Activated CD8-positive, alpha-beta T cell treated with anti-CD3 and anti-CD28 coated beads for 36 hours (primary cell): Measurements from ENCODE around the gene CACNB3. TPM values are rescaled to one million over a fixed set of nuclear protein-coding genes. Genes with fewer than 3 reads are reported as not detected.
"Not testable (repeated sequence)": the region's sequence is repeated elsewhere in the genome, so short reads cannot be mapped to it uniquely, and the experiment has no call there.

ENCODE experiments used
- ATAC-seq: fragments of 200-7000 bp; cut with Tn5 transposase; one replicate; pipeline ENCODE4 v1.10.0; 2021; ENCODE audit warnings: mild to moderate bottlenecking, moderate library complexity
- CTCF ChIA-PET: fragments of 350-600 bp; sonication (Branson Sonifier 250); formaldehyde crosslinking; loops from one replicate; lab custom pipeline; 2021; ENCODE audit warnings: antibody characterized with exemption; lab: Charles Lee
- POLR2A ChIA-PET: fragments of 350-600 bp; sonication (Branson Sonifier 250); formaldehyde crosslinking; loops from one replicate; lab custom pipeline; 2021; ENCODE audit warnings: antibody characterized with exemption; lab: Charles Lee
- DNase-seq: peaks from one replicate; pipeline ENCODE4 v3.0.0-alpha.2; 2020
- H3K27ac Mint-ChIP-seq: one replicate; pipeline ENCODE4 v1.8.0; 2021; ENCODE audit warnings: mild to moderate bottlenecking, mixed read lengths
- H3K27me3 Mint-ChIP-seq: one replicate; pipeline ENCODE4 v1.8.0; 2021; ENCODE audit warnings: mixed read lengths
- H3K36me3 Mint-ChIP-seq: one replicate; pipeline ENCODE4 v1.8.0; 2021; ENCODE audit warnings: low read depth, mixed read lengths
- H3K4me1 Mint-ChIP-seq: one replicate; pipeline ENCODE4 v1.8.0; 2021; ENCODE audit warnings: low read depth, mixed read lengths
- H3K4me3 Mint-ChIP-seq: one replicate; pipeline ENCODE4 v1.8.0; 2021; ENCODE audit warnings: mild to moderate bottlenecking, moderate library complexity, mixed read lengths
- H3K9me3 Mint-ChIP-seq: one replicate; pipeline ENCODE4 v1.8.0; 2021; ENCODE audit warnings: mixed read lengths
- CTCF ChIP-seq: fragments of 200-600 bp; IDR thresholded peaks from one replicate; pipeline ENCODE4 v1.8.0; 2022; ENCODE audit warnings: antibody characterized with exemption, mild to moderate bottlenecking
- intact Hi-C: fragments of 100-400 bp; cut with micrococcal nuclease; formaldehyde crosslinking; loops from one replicate; pipeline ENCODE4 v1.10.0; 2022
- total RNA-seq, 2 experiments: library from RNA; stranded (reverse); gene quantifications; one replicate each; pipeline ENCODE4 v1.2.3, GENCODE V29; 2021

Gene CACNB3
- total RNA-seq, 2 experiments from 2014 or later, result 7.7 to 8.2 TPM

GRCh38 chr12:48831257-48831656 is 13.0 kb downstream of the CACNB3 start:
- DNase-seq (no peak), ATAC-seq (no peak)
- no peak for TF ChIP-seq CTCF
- peaks cover 36% of the 10 kb centered on the region for H3K36me3 Mint-ChIP-seq
- no peaks in the 10 kb centered on the region for H3K27me3 Mint-ChIP-seq
- ChIA-PET CTCF (interaction anchor here (1.2 to 2.3 kb wide), 4 partner anchors 12 to 60 kb away, joined by 3 to 7 read pairs (median 6); no protein-coding TSS in a partner anchor), POLR2A (interaction anchor here (0.5 to 1.5 kb wide), 3 partner anchors 21 to 679 kb away, joined by 3 to 4 read pairs (median 3); partner anchors contain the start of genes DDX23 and RND1)
- no peak overlapping the region for H3K4me3 Mint-ChIP-seq
- intact Hi-C loops, result no loop called here
- no peaks in the 10 kb centered on the region for H3K9me3 Mint-ChIP-seq
- no peaks in the 10 kb centered on the region for H3K4me1 Mint-ChIP-seq
- no peak overlapping the region for H3K27ac Mint-ChIP-seq

- Mint-ChIP-seq H3K4me3 (no peak overlapping the region), H3K27ac (no peak overlapping the region), H3K4me1 (no peaks in the 10 kb centered on the region), H3K9me3 (no peaks in the 10 kb centered on the region), H3K27me3 (no peaks in the 10 kb centered on the region), H3K36me3 (peaks cover 49% of the 10 kb centered on the region)
- ChIA-PET CTCF (interaction anchor here (0.8 to 2.3 kb wide), 5 partner anchors 13 to 103 kb away, joined by 3 to 7 read pairs (median 3); no protein-coding TSS in a partner anchor), POLR2A (interaction anchor here (1.1 to 1.5 kb wide), 2 partner anchors 18 to 33 kb away, joined by 3 read pairs; partner anchors contain the start of gene RND1)
- intact Hi-C loops, result no loop called here
- TF ChIP-seq CTCF, result no peak
- DNase-seq (no peak), ATAC-seq (no peak)
Measured at GRCh38 chr12:48832321-48833060, 14.2 kb downstream of the CACNB3 start.

- H3K9me3 Mint-ChIP-seq, result no peaks in the 10 kb centered on the region
- no peak for ATAC-seq
- H3K4me3 Mint-ChIP-seq, result no peak overlapping the region
- ChIA-PET CTCF (interaction anchor here (2.0 kb wide), 1 partner anchor 15 kb away, joined by 5 read pairs; no protein-coding TSS in a partner anchor), POLR2A (no interaction called here)
- H3K27ac Mint-ChIP-seq, result no peak overlapping the region
- H3K4me1 Mint-ChIP-seq, result no peaks in the 10 kb centered on the region
- DNase-seq, result no peak
- peaks cover 41% of the 10 kb centered on the region for H3K36me3 Mint-ChIP-seq
- no peaks in the 10 kb centered on the region for H3K27me3 Mint-ChIP-seq
- TF ChIP-seq CTCF, result no peak
- intact Hi-C loops, result no loop called here
Measured at GRCh38 chr12:48838048-48838447, 19.8 kb downstream of the CACNB3 start.

GRCh38 chr12:48842021-48842420 is 23.7 kb downstream of the CACNB3 start:
- CTCF ChIA-PET, result not testable (repeated sequence)

GRCh38 chr12:48851883-48852733 is 33.8 kb downstream of the CACNB3 start, which contains the start of gene DDX23:
Gene DDX23, minus strand, starts transcription at chr12:48852163. Its CDS starts 6,381 bp downstream, at chr12:48845782.
- TF ChIP-seq CTCF, result no peak
- ATAC-seq (peak; percentile 96), DNase-seq (peak; percentile 96)
- POLR2A ChIA-PET, result interaction anchor here (0.6 to 5.8 kb wide), 26 partner anchors 13 to 1113 kb away, joined by 3 to 56 read pairs (median 4); partner anchors contain the start of genes ARF3, CCNT1, FKBP11 and RND1
- H3K9me3 Mint-ChIP-seq, result no peaks in the 10 kb centered on the region
- peaks cover 24% of the 10 kb centered on the region for H3K36me3 Mint-ChIP-seq
- H3K4me1 Mint-ChIP-seq, result peaks cover 27% of the 10 kb centered on the region
- intact Hi-C loops, result loop anchor here (2.0 to 5.0 kb wide), 2 partner anchors 85 to 125 kb away; partner anchors contain the start of gene WNT1
- H3K27me3 Mint-ChIP-seq, result no peaks in the 10 kb centered on the region
- peak within 1 kb of the TSS; percentile 96 for H3K27ac Mint-ChIP-seq
- H3K4me3 Mint-ChIP-seq, result peak within 1 kb of the TSS; percentile 97
- CTCF ChIA-PET, result interaction anchor here (0.6 to 12.8 kb wide), 42 partner anchors 12 to 482 kb away, joined by 3 to 294 read pairs (median 7); partner anchors contain the start of genes ARF3, CACNB3, FKBP11 and RND1

More at GRCh38 chr12:48842021-48842420, 23.7 kb downstream of the CACNB3 start:
- H3K4me1 Mint-ChIP-seq, DNase-seq, intact Hi-C loops, ATAC-seq, H3K27me3 Mint-ChIP-seq, POLR2A ChIA-PET, H3K4me3 Mint-ChIP-seq, H3K9me3 Mint-ChIP-seq, H3K27ac Mint-ChIP-seq: not testable (repeated sequence)
- H3K36me3 Mint-ChIP-seq, result peaks cover 34% of the 10 kb centered on the region
